WTC11 (cell line): ENCODE data around the gene MEF2B. TPM values are rescaled to one million over a fixed set of nuclear protein-coding genes. Genes with fewer than 3 reads are reported as not detected.

Source experiments
- ATAC-seq: fragments of 200-7000 bp; cut with Tn5 transposase; 2 replicates; pipeline ENCODE4 v1.10.0; 2021; ENCODE audit warnings: mild to moderate bottlenecking, moderate library complexity
- CTCF ChIA-PET: fragments of 300-600 bp; sonication (Branson Sonifier 250); formaldehyde crosslinking; loops from one replicate; lab custom pipeline; 2021; ENCODE audit warnings: antibody characterized with exemption; lab: Charles Lee
- POLR2A ChIA-PET: fragments of 350-600 bp; sonication (Branson Sonifier 250); formaldehyde crosslinking; loops from one replicate; lab custom pipeline; 2021; ENCODE audit warnings: antibody characterized with exemption; lab: Charles Lee
- DNase-seq: peaks from one replicate; pipeline ENCODE4 v3.0.0; 2021; ENCODE audit warnings: low spot score
- H3K27ac Mint-ChIP-seq: 2 replicates; pipeline ENCODE4 v1.8.0; 2021; ENCODE audit warnings: mixed read lengths
- H3K27me3 Mint-ChIP-seq: 2 replicates; pipeline ENCODE4 v1.8.0; 2021; ENCODE audit warnings: low read depth, mild to moderate bottlenecking, moderate library complexity, mixed read lengths
- H3K36me3 Mint-ChIP-seq: 2 replicates; pipeline ENCODE4 v1.8.0; 2021; ENCODE audit warnings: mixed read lengths
- H3K4me1 Mint-ChIP-seq: 2 replicates; pipeline ENCODE4 v1.8.0; 2022; ENCODE audit warnings: mixed read lengths
- H3K4me3 Mint-ChIP-seq: 2 replicates; pipeline ENCODE4 v1.8.0; 2021; ENCODE audit warnings: mild to moderate bottlenecking, moderate library complexity, mixed read lengths
- H3K9me3 Mint-ChIP-seq: 2 replicates; pipeline ENCODE4 v1.8.0; 2021; ENCODE audit warnings: mixed read lengths
- EMX1 ChIP-seq: fragments of 250-450 bp; sonication (Bioruptor Pico); IDR thresholded peaks from 2 replicates; pipeline ENCODE4 v1.8.0; 2021; ENCODE audit warnings: mild to moderate bottlenecking
- ERG ChIP-seq: fragments of 250-450 bp; sonication (Bioruptor Pico); IDR thresholded peaks from 2 replicates; pipeline ENCODE4 v1.8.0; 2021; ENCODE audit warnings: mild to moderate bottlenecking
- ESRRA ChIP-seq: sonication (generic); formaldehyde crosslinking; IDR thresholded peaks from 2 replicates; pipeline ENCODE4 v1.8.1; 2022; ENCODE audit warnings: mild to moderate bottlenecking, missing genetic modification reagents, borderline replicate concordance
- GTF2I ChIP-seq: fragments of 250-450 bp; sonication (Bioruptor Pico); conservative IDR thresholded peaks from 2 replicates; pipeline ENCODE4 v1.4.0; 2021; ENCODE audit warnings: mild to moderate bottlenecking
- HMGXB4 ChIP-seq: sonication (generic); formaldehyde crosslinking; IDR thresholded peaks from 2 replicates; pipeline ENCODE4 v1.8.1; 2023; ENCODE audit warnings: mild to moderate bottlenecking, moderate library complexity, missing genetic modification reagents
- JUN ChIP-seq: sonication (generic); formaldehyde crosslinking; IDR thresholded peaks from 2 replicates; pipeline ENCODE4 v1.8.0; 2023; ENCODE audit warnings: mild to moderate bottlenecking, missing genetic modification reagents
- KAT7 ChIP-seq: sonication (generic); formaldehyde crosslinking; IDR thresholded peaks from 2 replicates; pipeline ENCODE4 v1.8.1; 2023; ENCODE audit warnings: missing genetic modification reagents, mild to moderate bottlenecking, borderline replicate concordance
- NFYB ChIP-seq: sonication (generic); formaldehyde crosslinking; conservative IDR thresholded peaks from 2 replicates; pipeline ENCODE4 v1.8.0; 2022; ENCODE audit warnings: low read depth, missing genetic modification reagents
- TCF7 ChIP-seq: sonication (generic); formaldehyde crosslinking; IDR thresholded peaks from 2 replicates; pipeline ENCODE4 v1.8.0; 2022; ENCODE audit warnings: mild to moderate bottlenecking, low read depth, missing genetic modification reagents, moderate library complexity
- ZNF396 ChIP-seq: fragments of 250-450 bp; sonication (Bioruptor Pico); IDR thresholded peaks from 2 replicates; pipeline ENCODE4 v1.8.0; 2021; ENCODE audit warnings: mild to moderate bottlenecking, moderate library complexity, borderline replicate concordance
- total RNA-seq: library from RNA; stranded (reverse); gene quantifications from 3 replicates; pipeline ENCODE4 v1.2.3, GENCODE V29; 2021
- TF ChIP-seq, protein P1 (sequence below): fragments of 200-600 bp; IDR thresholded peaks from 2 replicates; pipeline ENCODE4 v1.8.0; 2022; ENCODE audit warnings: antibody characterized with exemption
- TF ChIP-seq, protein P2 (sequence below): sonication (generic); formaldehyde crosslinking; IDR thresholded peaks from 2 replicates; pipeline ENCODE4 v1.8.1; 2022; ENCODE audit warnings: low read depth, missing genetic modification reagents, borderline replicate concordance
- TF ChIP-seq, protein P3 (sequence below): fragments of 250-450 bp; sonication (Bioruptor Pico); IDR thresholded peaks from 2 replicates; pipeline ENCODE4 v1.9.0; 2021; ENCODE audit warnings: mild to moderate bottlenecking, borderline replicate concordance
- TF ChIP-seq, protein P4 (sequence below): sonication (generic); formaldehyde crosslinking; IDR thresholded peaks from 2 replicates; pipeline ENCODE4 v1.8.0; 2023; ENCODE audit warnings: mild to moderate bottlenecking, missing genetic modification reagents

The MEF2B gene
- total RNA-seq, 1 experiment from 2014 or later: 1.7 TPM

- TF ChIP-seq, protein P1, sequence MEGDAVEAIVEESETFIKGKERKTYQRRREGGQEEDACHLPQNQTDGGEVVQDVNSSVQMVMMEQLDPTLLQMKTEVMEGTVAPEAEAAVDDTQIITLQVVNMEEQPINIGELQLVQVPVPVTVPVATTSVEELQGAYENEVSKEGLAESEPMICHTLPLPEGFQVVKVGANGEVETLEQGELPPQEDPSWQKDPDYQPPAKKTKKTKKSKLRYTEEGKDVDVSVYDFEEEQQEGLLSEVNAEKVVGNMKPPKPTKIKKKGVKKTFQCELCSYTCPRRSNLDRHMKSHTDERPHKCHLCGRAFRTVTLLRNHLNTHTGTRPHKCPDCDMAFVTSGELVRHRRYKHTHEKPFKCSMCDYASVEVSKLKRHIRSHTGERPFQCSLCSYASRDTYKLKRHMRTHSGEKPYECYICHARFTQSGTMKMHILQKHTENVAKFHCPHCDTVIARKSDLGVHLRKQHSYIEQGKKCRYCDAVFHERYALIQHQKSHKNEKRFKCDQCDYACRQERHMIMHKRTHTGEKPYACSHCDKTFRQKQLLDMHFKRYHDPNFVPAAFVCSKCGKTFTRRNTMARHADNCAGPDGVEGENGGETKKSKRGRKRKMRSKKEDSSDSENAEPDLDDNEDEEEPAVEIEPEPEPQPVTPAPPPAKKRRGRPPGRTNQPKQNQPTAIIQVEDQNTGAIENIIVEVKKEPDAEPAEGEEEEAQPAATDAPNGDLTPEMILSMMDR: no peak
- TF ChIP-seq HMGXB4: 0 out of 2 replicates have a peak, but pooled peaks have one; percentile 21
- no peak for TF ChIP-seq KAT7 (CRISPR knock-in tag)
- TF ChIP-seq JUN (CRISPR knock-in tag): no peak
- TF ChIP-seq GTF2I (CRISPR knock-in tag): peak; percentile 80; the same call in 1 of the 2 replicates
- TF ChIP-seq NFYB (CRISPR knock-in tag): 0 out of 2 replicates have a peak, but pooled peaks have one; percentile 8
- peak; percentile 92; the same call in 1 of the 2 replicates for TF ChIP-seq ESRRA (CRISPR knock-in tag)
- H3K4me1 Mint-ChIP-seq: peaks cover 14% of the 10 kb centered on the region
- peaks cover 7% of the 10 kb centered on the region; the same call in 1 of the 2 replicates for H3K9me3 Mint-ChIP-seq
- H3K4me3 Mint-ChIP-seq: peak within 1 kb of the TSS; percentile 70
- H3K27me3 Mint-ChIP-seq: peaks cover 85% of the 10 kb centered on the region
- DNase-seq (peak; percentile 65), ATAC-seq (peak; percentile 80)
- CTCF ChIA-PET: interaction anchor here (0.7 to 1.5 kb wide), 4 partner anchors 9 to 96 kb away, joined by 3 to 5 read pairs (median 4); partner anchors contain the start of gene NR2C2AP
- no peaks in the 10 kb centered on the region for H3K36me3 Mint-ChIP-seq
- POLR2A ChIA-PET: interaction anchor here (0.9 kb wide), 1 partner anchor 86 kb away, joined by 3 read pairs; no protein-coding TSS in a partner anchor
- no peak within 1 kb of the TSS for H3K27ac Mint-ChIP-seq
These were observed 41.7 kb upstream of the MEF2B start, which contains the start of gene NCAN for GRCh38 chr19:19211499-19212420. TSS of gene NCAN (plus strand) at chr19:19211958. CDS start at chr19:19216954, 4,996 bp downstream.

GRCh38 chr19:19209372-19209771, 39.3 kb upstream of the MEF2B start:
- POLR2A ChIA-PET: no interaction called here
- TF ChIP-seq TCF7 (CRISPR knock-in tag) (no peak), EMX1 (CRISPR knock-in tag) (no peak), ZNF396 (CRISPR knock-in tag) (no peak), JUN (CRISPR knock-in tag) (no peak), ERG (CRISPR knock-in tag) (no peak)
- TF ChIP-seq, protein P2, sequence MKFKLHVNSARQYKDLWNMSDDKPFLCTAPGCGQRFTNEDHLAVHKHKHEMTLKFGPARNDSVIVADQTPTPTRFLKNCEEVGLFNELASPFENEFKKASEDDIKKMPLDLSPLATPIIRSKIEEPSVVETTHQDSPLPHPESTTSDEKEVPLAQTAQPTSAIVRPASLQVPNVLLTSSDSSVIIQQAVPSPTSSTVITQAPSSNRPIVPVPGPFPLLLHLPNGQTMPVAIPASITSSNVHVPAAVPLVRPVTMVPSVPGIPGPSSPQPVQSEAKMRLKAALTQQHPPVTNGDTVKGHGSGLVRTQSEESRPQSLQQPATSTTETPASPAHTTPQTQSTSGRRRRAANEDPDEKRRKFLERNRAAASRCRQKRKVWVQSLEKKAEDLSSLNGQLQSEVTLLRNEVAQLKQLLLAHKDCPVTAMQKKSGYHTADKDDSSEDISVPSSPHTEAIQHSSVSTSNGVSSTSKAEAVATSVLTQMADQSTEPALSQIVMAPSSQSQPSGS (CRISPR knock-in tag): no peak
- TF ChIP-seq, protein P3, sequence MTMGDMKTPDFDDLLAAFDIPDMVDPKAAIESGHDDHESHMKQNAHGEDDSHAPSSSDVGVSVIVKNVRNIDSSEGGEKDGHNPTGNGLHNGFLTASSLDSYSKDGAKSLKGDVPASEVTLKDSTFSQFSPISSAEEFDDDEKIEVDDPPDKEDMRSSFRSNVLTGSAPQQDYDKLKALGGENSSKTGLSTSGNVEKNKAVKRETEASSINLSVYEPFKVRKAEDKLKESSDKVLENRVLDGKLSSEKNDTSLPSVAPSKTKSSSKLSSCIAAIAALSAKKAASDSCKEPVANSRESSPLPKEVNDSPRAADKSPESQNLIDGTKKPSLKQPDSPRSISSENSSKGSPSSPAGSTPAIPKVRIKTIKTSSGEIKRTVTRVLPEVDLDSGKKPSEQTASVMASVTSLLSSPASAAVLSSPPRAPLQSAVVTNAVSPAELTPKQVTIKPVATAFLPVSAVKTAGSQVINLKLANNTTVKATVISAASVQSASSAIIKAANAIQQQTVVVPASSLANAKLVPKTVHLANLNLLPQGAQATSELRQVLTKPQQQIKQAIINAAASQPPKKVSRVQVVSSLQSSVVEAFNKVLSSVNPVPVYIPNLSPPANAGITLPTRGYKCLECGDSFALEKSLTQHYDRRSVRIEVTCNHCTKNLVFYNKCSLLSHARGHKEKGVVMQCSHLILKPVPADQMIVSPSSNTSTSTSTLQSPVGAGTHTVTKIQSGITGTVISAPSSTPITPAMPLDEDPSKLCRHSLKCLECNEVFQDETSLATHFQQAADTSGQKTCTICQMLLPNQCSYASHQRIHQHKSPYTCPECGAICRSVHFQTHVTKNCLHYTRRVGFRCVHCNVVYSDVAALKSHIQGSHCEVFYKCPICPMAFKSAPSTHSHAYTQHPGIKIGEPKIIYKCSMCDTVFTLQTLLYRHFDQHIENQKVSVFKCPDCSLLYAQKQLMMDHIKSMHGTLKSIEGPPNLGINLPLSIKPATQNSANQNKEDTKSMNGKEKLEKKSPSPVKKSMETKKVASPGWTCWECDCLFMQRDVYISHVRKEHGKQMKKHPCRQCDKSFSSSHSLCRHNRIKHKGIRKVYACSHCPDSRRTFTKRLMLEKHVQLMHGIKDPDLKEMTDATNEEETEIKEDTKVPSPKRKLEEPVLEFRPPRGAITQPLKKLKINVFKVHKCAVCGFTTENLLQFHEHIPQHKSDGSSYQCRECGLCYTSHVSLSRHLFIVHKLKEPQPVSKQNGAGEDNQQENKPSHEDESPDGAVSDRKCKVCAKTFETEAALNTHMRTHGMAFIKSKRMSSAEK: no peak
- TF ChIP-seq, protein P4, sequence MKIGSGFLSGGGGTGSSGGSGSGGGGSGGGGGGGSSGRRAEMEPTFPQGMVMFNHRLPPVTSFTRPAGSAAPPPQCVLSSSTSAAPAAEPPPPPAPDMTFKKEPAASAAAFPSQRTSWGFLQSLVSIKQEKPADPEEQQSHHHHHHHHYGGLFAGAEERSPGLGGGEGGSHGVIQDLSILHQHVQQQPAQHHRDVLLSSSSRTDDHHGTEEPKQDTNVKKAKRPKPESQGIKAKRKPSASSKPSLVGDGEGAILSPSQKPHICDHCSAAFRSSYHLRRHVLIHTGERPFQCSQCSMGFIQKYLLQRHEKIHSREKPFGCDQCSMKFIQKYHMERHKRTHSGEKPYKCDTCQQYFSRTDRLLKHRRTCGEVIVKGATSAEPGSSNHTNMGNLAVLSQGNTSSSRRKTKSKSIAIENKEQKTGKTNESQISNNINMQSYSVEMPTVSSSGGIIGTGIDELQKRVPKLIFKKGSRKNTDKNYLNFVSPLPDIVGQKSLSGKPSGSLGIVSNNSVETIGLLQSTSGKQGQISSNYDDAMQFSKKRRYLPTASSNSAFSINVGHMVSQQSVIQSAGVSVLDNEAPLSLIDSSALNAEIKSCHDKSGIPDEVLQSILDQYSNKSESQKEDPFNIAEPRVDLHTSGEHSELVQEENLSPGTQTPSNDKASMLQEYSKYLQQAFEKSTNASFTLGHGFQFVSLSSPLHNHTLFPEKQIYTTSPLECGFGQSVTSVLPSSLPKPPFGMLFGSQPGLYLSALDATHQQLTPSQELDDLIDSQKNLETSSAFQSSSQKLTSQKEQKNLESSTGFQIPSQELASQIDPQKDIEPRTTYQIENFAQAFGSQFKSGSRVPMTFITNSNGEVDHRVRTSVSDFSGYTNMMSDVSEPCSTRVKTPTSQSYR: no peak
- TF ChIP-seq, all 79 proteins: peak for 0
- H3K36me3 Mint-ChIP-seq: no peaks in the 10 kb centered on the region
- H3K4me3 Mint-ChIP-seq: no peak overlapping the region
- H3K27me3 Mint-ChIP-seq: peaks cover 94% of the 10 kb centered on the region
- DNase-seq (no peak), ATAC-seq (no peak)
- CTCF ChIA-PET: interaction anchor here (1.1 to 3.2 kb wide), 3 partner anchors 16 to 93 kb away, joined by 3 to 13 read pairs (median 8); no protein-coding TSS in a partner anchor
- peaks cover 16% of the 10 kb centered on the region for H3K4me1 Mint-ChIP-seq
- peaks cover 7% of the 10 kb centered on the region; the same call in 1 of the 2 replicates for H3K9me3 Mint-ChIP-seq
- H3K27ac Mint-ChIP-seq: no peak overlapping the region
